ENCODE data around the gene SPRR2E.
"Not testable (repeated sequence)": the region's sequence is repeated elsewhere in the genome, so short reads cannot be mapped to it uniquely, and the experiment has no call there.

SPRR2E gene

GRCh38 chr1:153058826-153059784, 35.2 kb downstream of the SPRR2E start:
- no peak for DNase-seq

GRCh38 chr1:153058154-153058553, 36.2 kb downstream of the SPRR2E start:
- no peak for DNase-seq

- no peak for DNase-seq
Measured at GRCh38 chr1:153057375-153057774, 37.0 kb downstream of the SPRR2E start, which contains the start of gene SPRR2A. TSS of gene SPRR2A (minus strand) at chr1:153057512. CDS start at chr1:153056735, 777 bp downstream.

GRCh38 chr1:153056111-153056510, 38.2 kb downstream of the SPRR2E start:
- not testable (repeated sequence) for DNase-seq

GRCh38 chr1:153049211-153049610, 45.1 kb downstream of the SPRR2E start:
- no peak for DNase-seq

Data from NCI-H1694 (cell line).